Measurements from ENCODE around the gene SPP1.

The SPP1 gene

GRCh38 chr4:88015659-88016295 lies 40.3 kb downstream of the SPP1 start:
- no peak for DNase-seq

GRCh38 chr4:88017516-88018297 lies 42.2 kb downstream of the SPP1 start:
- Histone ChIP-seq H3K4me3 (ENCODE audit: low read depth in 1 of 2, low read length in 2 of 2) (no peak overlapping the region), H2AFZ (ENCODE audit: low read depth, low read length) (no peak overlapping the region), H4K20me1 (ENCODE audit: insufficient read depth, low read length) (peaks cover 20% of the 10 kb centered on the region), H3K4me1 (ENCODE audit: insufficient read depth, low read length) (no peaks in the 10 kb centered on the region; the same call in 1 of the 2 replicates), H3K4me2 (ENCODE audit: insufficient read depth, low read length) (no peak overlapping the region), H3K9ac (ENCODE audit: low read depth, low read length) (no peak overlapping the region), H3K27me3 (ENCODE audit: insufficient read depth, low read length, poor library complexity) (no peaks in the 10 kb centered on the region), H3K9me3 (ENCODE audit: insufficient read depth, low read length, severe bottlenecking) (no peaks in the 10 kb centered on the region), H3K27ac (ENCODE audit: low read length) (no peak overlapping the region), H3K79me2 (ENCODE audit: insufficient read depth, low read length) (peaks cover 56% of the 10 kb centered on the region), H3K36me3 (ENCODE audit: insufficient read depth, low read length) (peaks cover 29% of the 10 kb centered on the region; the same call in 1 of the 2 replicates)
- DNase-seq (no peak), ATAC-seq (ENCODE audit: insufficient read depth, low read depth) (no peak)
- no peak for TF ChIP-seq EZH2 (IDR thresholded peaks at IDR 0.05; ENCODE audit: borderline replicate concordance, low read depth, low read length, severe bottlenecking)
- TF ChIP-seq CTCF (IDR thresholded peaks at IDR 0.05; ENCODE audit: borderline replicate concordance, extremely low read depth, low read length, poor library complexity, severe bottlenecking) = no peak

More at GRCh38 chr4:88015659-88016295, 40.3 kb downstream of the SPP1 start:
- no peak overlapping the region for H3K4me3 ChIP-seq (ENCODE audit: low read depth in 1 of 2, low read length in 2 of 2)
- TF ChIP-seq EZH2 (IDR thresholded peaks at IDR 0.05; ENCODE audit: borderline replicate concordance, low read depth, low read length, severe bottlenecking) (no peak), CTCF (IDR thresholded peaks at IDR 0.05; ENCODE audit: borderline replicate concordance, extremely low read depth, low read length, poor library complexity, severe bottlenecking) (no peak)
- peaks cover 28% of the 10 kb centered on the region for H4K20me1 ChIP-seq (ENCODE audit: insufficient read depth, low read length)
- H2AFZ ChIP-seq (ENCODE audit: low read depth, low read length) = no peak overlapping the region
- no peak for ATAC-seq (ENCODE audit: insufficient read depth, low read depth)
- no peaks in the 10 kb centered on the region for H3K27me3 ChIP-seq (ENCODE audit: insufficient read depth, low read length, poor library complexity)
- H3K9ac ChIP-seq (ENCODE audit: low read depth, low read length) = no peak overlapping the region
- H3K79me2 ChIP-seq (ENCODE audit: insufficient read depth, low read length) = peaks cover 75% of the 10 kb centered on the region
- peaks cover 17% of the 10 kb centered on the region; the same call in 1 of the 2 replicates for H3K36me3 ChIP-seq (ENCODE audit: insufficient read depth, low read length)
- no peak overlapping the region for H3K4me2 ChIP-seq (ENCODE audit: insufficient read depth, low read length)
- no peak overlapping the region for H3K27ac ChIP-seq (ENCODE audit: low read length)
- peaks cover 3% of the 10 kb centered on the region for H3K4me1 ChIP-seq (ENCODE audit: insufficient read depth, low read length)
- no peaks in the 10 kb centered on the region for H3K9me3 ChIP-seq (ENCODE audit: insufficient read depth, low read length, severe bottlenecking)

- DNase-seq (no peak), ATAC-seq (ENCODE audit: insufficient read depth, low read depth) (no peak)
- no peaks in the 10 kb centered on the region for H3K4me1 ChIP-seq (ENCODE audit: insufficient read depth, low read length)
- no peak overlapping the region for H3K4me2 ChIP-seq (ENCODE audit: insufficient read depth, low read length)
- peaks cover 48% of the 10 kb centered on the region for H3K79me2 ChIP-seq (ENCODE audit: insufficient read depth, low read length)
- no peak overlapping the region for H3K9ac ChIP-seq (ENCODE audit: low read depth, low read length)
- no peak for TF ChIP-seq EZH2 (IDR thresholded peaks at IDR 0.05; ENCODE audit: borderline replicate concordance, low read depth, low read length, severe bottlenecking)
- no peak for TF ChIP-seq CTCF (IDR thresholded peaks at IDR 0.05; ENCODE audit: borderline replicate concordance, extremely low read depth, low read length, poor library complexity, severe bottlenecking)
- peaks cover 35% of the 10 kb centered on the region; the same call in 1 of the 2 replicates for H3K36me3 ChIP-seq (ENCODE audit: insufficient read depth, low read length)
- H2AFZ ChIP-seq (ENCODE audit: low read depth, low read length) = no peak overlapping the region
- no peak overlapping the region for H3K4me3 ChIP-seq (ENCODE audit: low read depth in 1 of 2, low read length in 2 of 2)
- no peaks in the 10 kb centered on the region for H3K9me3 ChIP-seq (ENCODE audit: insufficient read depth, low read length, severe bottlenecking)
- no peaks in the 10 kb centered on the region for H3K27me3 ChIP-seq (ENCODE audit: insufficient read depth, low read length, poor library complexity)
- H4K20me1 ChIP-seq (ENCODE audit: insufficient read depth, low read length) = peaks cover 13% of the 10 kb centered on the region
- no peak overlapping the region for H3K27ac ChIP-seq (ENCODE audit: low read length)
Observed at GRCh38 chr4:88018466-88018865, 43.0 kb downstream of the SPP1 start.
